HG02840 (cell line): ENCODE results near the gene PRKRIP1.
"Not testable (repeated sequence)": the region's sequence is repeated elsewhere in the genome, so short reads cannot be mapped to it uniquely, and the experiment has no call there.

ENCODE experiments used
- ATAC-seq: cut with Tn5 transposase; IDR thresholded peaks from one replicate; pipeline ENCODE4 v1.9.1; 2021; ENCODE audit warnings: mild to moderate bottlenecking, moderate library complexity, moderate number of reproducible peaks; ENCODE audit not compliant: unreplicated experiment, low FRiP score

PRKRIP1 gene

DNA sequence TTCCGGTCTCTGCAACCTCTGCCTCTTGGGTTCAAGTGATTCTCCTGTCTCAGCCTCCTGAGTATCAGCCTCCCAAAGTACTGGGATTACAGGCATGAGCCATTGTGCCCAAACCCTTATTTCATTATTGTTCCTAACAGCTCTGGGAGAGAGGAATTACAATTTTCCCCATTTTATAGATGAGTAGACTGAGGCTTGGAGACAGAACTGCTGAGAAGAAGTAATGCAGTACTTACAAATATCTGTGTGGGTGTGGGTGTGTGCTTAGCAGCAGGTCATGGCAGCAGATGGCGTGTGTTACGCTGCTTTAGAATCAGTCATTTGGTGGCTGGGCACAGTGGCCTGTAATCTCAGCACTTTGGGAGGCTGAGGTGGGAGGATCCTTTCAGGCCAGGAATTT is 7.4 kb downstream of the PRKRIP1 start:
- no peak for ATAC-seq

DNA sequence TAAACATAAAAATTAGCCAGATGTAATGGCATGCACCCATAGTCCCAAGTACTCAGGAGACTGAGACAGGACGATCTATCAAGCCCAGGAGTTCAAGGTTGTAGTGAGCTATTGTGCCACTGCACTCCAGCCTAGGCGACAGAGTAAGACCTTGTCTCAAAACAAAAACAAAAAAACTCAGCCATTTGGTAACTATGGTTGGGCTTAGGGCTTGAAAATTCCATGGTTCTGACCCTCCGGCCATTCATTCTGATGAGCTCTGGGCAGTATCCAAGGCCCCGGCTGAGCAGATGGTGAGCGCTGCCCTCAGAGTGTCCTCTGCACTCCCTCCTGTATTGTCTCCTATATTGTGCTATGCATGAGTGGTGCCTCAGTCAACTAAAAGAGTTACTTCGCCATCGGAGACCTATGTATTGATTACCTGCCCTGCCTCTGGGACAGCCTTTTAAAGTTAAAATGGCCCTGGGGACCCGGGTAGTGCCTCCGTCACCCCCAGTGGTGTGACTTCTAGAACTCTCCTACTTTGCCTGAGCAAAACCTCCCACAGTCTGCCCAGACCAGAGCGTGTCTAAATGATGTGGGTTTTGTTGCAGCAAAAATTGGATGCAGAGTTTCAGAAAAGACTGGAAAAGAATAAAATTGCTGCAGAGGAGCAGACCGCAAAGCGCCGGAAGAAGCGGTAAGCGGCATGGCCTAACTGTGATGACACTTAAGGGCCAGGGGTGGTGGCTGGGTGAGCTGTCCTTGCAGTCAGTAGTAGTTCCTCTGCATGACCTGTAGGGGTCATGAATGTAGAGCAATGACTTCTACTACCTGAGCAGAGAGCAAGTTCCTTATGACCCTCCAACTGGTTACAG is 8.1 kb downstream of the PRKRIP1 start:
- ATAC-seq, result no peak

DNA sequence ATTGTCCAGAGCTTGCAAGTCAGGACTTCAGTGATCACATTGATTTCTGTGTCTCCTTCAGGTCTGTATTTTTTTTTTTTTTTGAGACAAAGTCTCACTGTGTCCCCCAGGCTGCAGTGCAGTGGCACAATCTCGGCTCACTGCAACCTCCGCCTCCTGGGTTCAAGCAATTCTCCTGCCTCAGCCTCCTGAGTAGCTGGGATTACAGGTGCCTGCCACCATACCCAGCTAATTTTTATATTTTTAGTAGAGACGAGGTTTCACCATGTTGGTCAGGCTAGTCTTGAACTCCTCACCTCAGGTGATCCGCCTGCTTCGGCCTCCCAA is 8.7 kb downstream of the PRKRIP1 start:
- not testable (repeated sequence) for ATAC-seq

DNA sequence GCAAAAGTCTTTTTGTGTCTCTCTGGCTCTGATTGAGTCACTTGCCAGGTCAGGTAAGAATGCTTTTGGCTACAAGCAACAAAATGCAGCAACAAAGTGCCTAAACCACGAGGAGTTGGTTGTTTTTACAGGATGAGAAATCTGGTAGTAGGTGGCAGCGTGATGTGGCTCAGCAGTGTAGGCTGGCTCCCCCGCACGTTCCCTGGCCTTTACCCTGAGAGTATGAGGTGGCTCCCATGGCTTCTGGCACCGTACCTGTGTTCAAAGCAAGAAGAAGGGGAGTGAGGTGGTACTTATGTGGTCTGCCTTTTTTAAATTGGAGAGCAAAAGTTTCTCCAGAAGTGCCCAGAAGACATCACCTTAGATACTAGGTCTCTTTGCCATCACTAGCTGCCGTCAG is 11.7 kb downstream of the PRKRIP1 start:
- ATAC-seq, result no peak

DNA sequence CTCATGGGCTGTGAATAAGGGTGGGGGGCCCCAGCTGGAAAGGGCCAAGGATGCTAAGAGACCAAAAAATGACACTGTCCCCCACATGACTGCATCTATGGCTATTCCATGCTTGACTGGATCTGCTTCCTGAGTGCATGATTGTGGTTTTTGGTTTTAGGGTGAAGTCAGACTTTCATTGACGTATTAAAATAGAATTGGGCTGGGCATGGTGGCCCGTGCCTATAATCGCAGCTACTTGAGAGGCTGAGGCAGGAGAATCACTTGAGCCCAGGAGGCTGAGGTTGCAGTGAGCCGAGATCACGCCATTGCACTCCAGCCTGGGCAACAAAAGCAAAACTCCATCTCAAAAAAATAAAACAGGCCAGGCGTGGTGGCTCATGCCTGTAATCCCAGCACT is 12.4 kb downstream of the PRKRIP1 start:
- not testable (repeated sequence) for ATAC-seq

DNA sequence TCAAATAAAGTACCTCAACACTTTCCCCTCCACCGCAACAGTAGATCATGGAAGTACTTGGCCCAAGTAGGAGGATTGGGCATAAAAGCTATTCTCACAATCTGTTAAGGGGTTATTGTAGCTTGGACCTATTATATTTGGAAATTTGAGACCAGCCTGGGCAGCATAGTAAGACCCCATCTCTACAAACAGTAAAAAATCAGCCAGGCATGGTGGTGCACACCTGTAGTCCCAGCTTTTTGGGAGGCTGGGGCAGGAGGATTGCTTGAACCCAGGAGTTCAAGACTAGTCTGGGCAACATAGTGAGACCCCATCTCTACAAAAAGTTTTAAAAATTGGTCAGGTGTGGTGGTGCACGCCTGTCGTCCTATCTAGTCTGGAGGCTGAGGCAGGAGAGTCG is 13.2 kb downstream of the PRKRIP1 start:
- no peak for ATAC-seq

DNA sequence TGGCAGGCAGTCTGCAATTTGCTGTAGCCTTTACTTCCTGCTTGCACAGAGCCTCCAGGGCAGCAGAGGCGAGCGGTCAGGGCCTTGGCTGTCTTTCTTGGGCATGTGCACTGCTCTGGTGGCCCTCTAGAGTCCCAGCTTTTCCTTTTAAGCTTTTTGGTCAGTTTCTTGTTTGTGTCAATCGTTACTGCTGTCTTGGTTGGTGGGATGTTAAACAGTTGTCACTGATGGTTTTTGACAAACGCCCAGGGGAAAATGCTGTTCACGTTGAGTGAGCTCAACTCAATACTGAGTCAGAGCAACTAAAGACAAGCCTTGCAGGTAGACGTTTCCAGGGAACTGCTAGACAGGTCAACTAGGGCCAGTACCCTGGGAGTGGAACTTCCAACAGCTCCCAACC is 14.0 kb downstream of the PRKRIP1 start:
- ATAC-seq, result no peak

DNA sequence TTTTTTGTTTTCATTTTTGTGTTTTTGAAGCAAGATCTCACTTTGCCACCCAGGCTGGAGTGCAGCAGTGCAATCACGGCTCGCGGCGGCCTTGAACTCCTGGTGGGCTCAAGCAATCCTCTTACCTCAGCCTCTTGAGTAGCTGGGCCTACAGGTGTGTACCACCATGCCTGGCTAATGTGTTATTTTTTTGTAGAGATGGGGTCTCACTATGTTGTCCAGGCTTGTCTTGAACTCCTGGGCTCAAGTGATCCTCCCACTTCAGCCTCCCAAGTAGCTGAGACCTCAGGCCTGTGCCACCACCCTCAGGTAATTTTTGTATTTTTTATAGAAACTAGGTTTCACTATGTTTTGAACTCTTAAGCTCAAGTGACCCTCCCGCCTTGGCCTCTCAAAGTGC is 14.8 kb downstream of the PRKRIP1 start:
- ATAC-seq, result no peak

DNA sequence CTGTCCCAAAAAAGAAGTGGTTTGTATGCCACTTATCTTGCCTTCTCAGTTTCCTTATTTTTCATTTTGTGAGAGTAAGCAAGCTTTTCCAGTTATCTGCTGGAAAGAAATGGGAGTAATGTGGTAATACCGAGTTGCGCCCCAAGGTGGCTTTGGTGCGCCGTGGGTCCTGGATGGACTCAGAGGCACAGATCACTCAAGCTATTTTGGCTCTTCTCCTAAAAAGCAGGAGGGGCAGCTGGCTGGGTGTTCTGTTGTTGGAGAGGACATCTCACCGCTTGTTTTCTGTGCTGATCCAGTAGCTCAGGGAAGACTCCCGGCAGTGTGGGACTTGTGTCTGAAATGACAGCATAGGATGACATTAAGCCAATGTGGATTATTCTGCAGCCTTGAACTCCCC is 16.4 kb downstream of the PRKRIP1 start:
- no peak for ATAC-seq

DNA sequence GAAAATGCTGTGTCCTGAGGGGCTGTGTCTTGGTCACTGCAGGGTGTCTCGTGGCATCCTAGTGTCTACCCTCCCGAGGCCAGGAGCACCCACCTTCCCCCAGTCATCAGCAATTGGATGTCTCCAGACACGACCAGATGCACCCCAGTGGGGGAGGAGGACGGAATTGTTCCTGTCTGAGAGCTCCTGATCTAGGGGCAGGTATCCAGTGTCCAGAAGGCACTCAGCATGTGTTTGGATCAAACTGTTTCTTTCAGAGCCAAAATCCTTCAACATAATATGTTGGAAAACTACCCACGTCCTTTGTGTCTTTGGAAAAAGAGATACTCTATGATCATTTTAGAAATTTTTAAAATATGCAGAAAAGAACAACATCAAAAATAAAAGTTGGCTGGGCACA is 16.9 kb downstream of the PRKRIP1 start:
- no peak for ATAC-seq

DNA sequence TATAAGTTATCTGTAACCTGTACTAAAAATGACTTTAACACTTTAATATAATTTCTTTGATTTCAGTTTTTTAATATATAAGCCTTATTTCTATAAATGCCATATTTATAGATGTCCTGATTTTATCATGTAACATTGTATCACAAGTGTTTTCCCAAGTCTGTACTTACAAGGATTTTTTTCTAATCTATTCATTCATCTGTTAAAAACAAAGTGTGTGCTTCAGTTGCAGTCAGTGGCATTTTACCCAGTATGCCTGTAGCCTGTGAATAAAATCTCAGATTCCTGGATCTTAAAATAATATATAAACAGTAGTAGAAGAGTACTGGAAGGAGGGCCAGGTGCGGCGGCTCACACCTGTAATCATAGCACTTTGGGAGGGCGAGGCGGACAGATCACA is 17.4 kb downstream of the PRKRIP1 start:
- no peak for ATAC-seq

DNA sequence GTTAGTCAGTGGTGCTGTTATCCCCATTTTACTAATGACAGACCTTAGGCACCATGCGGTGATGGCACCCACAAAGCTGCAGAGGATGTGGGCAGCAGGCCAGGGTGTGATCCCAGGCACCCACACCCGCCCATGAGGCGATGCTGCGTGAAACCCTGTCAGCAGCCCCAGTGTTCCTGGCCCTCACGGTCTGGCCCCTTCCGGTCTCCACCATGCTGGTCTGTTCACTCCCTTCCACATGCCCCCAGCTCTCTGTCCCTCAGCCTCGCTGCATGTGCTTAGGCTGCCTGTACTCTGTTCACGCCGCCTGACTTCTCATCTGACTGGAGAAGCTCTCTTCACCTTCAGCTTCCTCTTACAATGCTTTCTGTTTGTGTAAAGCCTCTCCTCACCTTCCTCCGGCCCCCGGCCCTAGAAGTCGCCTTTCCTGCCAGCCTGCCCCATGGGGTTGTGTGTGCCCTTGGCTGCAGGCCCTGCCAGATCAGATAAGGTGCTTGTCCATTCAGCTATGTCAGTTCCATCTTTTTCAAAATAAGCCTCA is 19.6 kb downstream of the PRKRIP1 start:
- ATAC-seq, result no peak

DNA sequence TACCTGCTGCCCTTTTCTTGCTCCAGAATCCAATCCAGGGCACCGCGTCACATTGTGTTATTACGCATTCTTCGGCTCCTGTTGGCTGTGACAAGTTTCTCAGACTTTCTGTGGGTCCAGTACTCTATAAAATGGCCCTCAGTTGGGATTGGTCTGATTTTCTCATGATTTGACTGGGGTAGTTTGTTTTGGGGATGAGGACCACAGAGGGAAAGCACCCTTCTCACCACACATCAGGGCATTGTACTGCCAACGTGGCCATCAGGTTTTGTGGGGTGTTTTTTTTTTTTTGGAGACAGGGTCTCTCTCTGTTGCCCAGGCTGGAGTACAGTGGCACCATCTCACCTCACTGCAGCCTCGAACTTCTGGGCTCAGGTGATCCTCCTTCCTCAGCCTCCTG is 20.2 kb downstream of the PRKRIP1 start:
- ATAC-seq, result no peak

DNA sequence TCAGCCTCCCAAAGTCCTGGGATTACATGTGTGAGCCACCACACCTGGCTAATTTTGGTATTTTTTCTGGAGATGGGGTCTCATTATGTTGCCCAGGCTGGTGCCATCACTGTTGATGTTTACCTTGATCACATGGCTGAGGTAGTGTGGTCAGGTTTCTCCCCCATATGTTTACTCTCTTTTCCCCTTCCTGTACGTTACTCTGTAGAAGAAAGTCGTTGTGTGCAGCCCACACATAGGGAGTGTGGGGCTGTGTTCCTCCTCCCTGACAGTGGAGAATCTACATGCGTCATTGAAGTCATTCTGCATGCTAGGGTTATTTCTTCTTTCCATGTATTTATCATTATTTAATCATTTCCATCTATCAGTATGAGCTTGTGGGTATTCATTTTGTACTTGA is 20.9 kb downstream of the PRKRIP1 start:
- ATAC-seq, result no peak

DNA sequence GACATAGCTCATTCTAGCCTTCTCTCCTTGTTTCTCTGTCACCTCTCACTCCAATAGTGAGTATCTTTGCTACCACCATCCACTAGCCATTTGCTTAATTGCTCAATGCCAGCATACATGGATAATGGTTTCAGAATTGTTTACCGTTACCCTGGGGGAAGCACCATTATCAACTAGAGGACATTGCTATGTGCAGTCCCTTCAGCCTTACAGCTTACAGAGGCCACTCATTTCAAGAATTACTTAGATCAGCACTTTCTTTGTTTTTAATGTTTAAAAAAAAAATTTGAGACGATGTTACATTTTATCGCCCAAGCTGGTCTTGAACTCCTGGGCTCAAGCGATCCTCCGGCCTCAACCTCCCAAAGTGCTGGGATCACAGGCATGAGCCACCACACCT is 22.4 kb downstream of the PRKRIP1 start:
- no peak for ATAC-seq

DNA sequence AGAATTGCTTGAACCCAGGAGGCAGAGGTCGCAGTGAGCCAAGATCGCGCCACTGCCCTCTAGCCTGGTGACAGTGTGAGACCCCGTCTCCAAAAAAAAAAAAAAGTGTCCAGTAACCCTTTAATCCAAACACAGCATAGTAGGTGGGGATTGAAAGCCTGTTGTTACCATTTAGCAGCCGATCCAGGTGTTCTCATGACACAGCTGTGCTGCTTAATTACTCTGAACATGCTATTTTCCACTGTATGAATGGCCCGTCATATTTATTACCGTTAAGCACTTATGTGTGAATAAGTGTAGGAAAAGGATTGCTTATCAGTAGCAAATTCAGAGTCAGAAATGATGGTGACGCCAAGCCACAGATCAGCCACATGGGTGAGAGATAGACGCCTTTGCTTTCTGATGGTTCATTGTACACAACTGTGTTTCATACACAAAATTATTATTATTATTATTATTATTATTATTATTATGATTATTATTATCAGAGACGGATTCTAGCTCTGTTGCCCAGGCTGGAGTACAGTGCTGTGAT is 25.6 kb downstream of the PRKRIP1 start:
- no peak for ATAC-seq

DNA sequence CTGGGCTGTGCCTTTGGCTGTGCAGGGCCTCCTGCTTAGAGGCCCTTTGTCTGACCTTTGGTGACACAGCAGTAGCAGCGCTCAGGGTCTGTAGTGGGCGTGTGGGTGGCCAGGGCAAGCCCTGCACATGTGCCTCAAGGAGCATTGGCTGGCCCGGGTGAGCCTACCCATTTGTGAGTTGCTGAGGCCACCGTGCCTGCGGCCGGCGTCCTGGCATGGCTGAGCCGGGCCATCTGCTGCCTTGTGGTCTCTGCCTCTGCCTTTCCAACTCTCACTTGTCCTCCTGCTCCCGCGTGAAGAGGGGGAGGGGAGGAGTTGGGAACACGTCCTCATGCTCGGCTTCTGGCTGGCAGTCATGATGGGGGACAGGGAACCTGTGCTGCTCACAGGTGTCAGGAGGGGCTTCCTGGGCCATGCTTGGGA is 28.0 kb downstream of the PRKRIP1 start:
- no peak for ATAC-seq

DNA sequence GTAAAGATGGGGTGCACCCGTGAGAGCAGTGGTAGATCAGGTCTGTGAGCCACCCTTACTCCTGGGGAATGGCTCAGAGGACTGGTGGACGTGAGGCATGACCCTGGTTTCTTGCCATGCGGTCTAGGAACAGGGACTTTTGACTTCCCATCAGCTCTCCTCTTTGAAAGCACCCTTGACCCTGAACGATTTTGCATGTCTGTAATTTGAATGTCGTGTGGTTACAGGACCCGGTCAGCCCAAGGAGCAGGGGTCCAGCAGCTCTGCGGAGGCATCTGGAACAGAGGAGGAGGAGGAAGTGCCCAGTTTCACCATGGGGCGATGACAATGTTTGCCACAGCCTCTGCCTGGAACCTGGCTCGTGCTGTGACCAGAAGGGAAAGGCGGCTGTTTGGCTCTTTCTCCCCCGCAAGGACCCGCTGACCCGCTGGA is 28.6 kb downstream of the PRKRIP1 start:
- ATAC-seq, result no peak

DNA sequence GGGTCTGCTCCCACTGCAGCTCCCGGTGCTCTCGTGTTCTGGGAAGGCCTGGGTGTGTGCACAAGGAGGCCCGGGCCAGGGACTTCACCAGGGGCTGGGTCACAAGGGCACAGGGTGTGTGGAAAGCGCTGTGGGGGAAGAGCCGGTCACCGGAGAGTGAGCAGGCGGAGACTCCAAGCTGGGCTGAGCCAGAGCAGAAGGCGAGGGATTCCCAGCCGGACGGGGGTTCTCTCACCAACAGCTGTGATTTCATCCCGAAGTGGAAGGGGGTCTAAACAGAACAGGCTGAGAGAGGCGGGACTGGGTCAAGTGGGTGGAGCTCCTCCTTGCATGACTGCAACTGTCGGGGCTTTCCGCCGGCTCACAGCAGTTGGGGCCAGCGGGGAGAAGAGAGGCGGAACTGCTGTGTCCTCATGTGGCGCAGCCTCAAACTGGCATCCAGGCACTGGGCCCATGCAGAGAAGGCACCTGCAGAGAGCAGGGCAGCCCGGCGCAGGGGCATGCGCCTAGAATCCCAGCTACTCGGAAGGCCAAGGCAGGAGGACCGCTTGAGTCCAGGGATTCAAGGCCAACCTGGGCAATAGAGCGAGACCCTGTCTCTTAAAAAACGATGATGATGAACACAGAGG is 29.6 kb downstream of the PRKRIP1 start:
- peak; percentile 59 for ATAC-seq

DNA sequence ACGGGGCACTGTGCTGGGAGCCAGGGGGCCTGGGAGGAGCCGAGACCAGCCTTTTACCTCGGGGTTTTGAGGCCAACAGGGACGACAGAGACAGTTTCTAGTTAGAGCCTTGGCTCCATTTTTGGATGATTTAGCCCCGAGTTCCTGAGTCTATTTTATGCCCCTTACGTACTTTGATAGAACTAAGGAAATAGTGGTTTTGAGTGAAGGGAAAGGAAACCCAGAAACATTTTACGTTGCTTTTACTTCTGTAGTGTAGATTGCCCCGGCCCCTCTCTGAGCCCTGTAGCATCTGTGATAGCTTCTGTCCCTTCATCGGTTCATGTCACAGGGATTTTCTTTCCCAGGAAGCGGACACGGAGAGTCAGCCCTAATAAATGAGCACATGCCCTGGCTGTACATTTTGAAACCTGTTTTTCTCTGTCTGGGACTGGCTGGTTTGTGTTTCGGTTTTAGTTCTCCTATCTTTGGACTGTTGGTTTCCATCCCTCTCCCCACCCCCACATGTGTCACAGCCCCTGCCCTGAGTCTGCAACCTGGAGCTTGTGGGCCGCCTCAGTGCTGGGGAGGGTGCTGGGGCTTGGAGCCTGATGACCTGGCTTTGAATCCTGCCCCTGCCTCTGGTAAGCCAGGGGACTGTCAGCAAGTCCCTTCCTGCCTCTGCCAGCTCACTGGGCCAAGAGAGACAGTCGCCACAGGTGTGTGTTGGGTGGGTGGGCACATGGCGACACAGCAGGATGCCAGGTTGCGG is 30.3 kb downstream of the PRKRIP1 start:
- ATAC-seq, result peak; percentile 38

DNA sequence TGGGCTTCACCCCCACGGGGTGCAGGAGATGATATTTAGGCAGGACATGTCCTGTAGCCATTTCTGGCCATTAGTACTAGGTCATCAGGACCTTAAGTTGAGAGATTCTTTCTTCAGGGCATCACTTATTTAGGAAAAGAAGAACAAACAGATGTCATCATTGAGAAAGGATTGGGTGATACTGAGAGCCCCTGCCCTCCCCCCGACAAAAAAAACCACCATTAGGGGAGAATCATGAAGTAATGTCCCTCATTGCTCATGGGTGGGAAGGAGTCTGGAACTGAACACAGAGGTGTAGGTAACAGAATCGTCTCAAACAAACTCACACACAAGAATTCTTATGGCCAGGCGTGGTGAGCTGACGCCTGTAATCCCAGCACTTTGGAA is 30.8 kb downstream of the PRKRIP1 start:
- no peak for ATAC-seq
